Fibroblast of mammary gland (primary cell): Measurements from ENCODE around the gene RAVER1.
A peak's percentile ranks its signal among the peaks of the same experiment; 100 is the strongest.

ENCODE experiments used
- DNase-seq: peaks from one replicate; pipeline ENCODE4 v3.0.0-alpha.2; 2010; ENCODE audit warnings: low read depth
- H3K4me3 ChIP-seq: 2 replicates; pipeline ENCODE4 v1.5.1; 2011; ENCODE audit warnings: low read depth, mild to moderate bottlenecking, low read length, moderate library complexity; ENCODE audit not compliant: control insufficient read depth
- TF ChIP-seq, protein P1 (sequence below): conservative IDR thresholded peaks from 2 replicates; pipeline ENCODE4 v1.5.1; 2011; ENCODE audit warnings: low read depth, low read length, inconsistent platforms; ENCODE audit not compliant: control insufficient read depth, insufficient read depth

RAVER1 gene

DNA sequence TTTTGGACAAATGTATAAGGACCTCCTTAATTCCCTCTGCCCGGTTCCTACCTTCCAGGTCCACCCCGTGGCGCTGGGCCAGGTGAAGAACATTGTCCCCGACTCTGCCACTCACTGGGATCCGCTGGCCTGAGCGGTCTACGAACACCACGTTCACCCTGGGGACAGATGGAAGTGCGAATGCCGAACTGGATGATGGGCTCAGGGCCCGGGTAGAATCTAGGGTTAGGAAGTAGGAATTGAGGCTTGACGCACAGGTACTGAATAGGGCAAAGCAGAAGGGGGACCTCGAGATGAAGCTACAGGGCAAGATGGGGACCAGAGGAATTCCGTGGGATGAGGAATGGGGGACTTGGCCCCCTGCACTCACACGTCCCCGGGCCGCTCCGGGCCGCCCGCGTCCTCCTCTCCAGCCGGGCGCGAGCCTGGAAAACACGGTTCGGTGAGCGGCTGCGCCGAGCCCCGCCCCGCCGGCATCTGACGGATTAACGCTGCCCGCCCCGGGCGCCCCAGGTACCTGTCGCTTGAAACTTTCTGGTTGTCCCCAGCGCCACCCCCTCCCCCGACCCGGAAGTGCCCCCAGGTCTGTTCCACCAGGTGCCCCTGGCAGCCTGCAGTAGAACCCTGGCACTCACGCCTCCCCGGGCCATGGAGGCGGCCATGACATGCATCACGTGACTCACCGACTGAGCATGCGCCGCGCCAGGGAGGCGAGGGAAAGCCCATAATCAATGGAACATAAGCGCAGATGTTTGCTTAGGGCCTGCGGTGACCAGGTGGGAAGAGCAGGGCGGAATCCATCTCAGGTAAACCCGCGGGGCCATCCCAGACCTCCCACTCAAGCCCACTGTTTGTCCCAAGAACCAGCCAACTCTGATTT, 17.8 kb downstream of the RAVER1 start, which contains the start of gene FDX2:
FDX2 (minus strand) TSS at position 681 of the 880 bp plus-strand sequence; CDS start at position 662, 19 bp downstream.
- peak within 1 kb of the TSS; percentile 80 for H3K4me3 ChIP-seq
- DNase-seq = peak; percentile 72
- TF ChIP-seq, protein P1, sequence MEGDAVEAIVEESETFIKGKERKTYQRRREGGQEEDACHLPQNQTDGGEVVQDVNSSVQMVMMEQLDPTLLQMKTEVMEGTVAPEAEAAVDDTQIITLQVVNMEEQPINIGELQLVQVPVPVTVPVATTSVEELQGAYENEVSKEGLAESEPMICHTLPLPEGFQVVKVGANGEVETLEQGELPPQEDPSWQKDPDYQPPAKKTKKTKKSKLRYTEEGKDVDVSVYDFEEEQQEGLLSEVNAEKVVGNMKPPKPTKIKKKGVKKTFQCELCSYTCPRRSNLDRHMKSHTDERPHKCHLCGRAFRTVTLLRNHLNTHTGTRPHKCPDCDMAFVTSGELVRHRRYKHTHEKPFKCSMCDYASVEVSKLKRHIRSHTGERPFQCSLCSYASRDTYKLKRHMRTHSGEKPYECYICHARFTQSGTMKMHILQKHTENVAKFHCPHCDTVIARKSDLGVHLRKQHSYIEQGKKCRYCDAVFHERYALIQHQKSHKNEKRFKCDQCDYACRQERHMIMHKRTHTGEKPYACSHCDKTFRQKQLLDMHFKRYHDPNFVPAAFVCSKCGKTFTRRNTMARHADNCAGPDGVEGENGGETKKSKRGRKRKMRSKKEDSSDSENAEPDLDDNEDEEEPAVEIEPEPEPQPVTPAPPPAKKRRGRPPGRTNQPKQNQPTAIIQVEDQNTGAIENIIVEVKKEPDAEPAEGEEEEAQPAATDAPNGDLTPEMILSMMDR = no peak

DNA sequence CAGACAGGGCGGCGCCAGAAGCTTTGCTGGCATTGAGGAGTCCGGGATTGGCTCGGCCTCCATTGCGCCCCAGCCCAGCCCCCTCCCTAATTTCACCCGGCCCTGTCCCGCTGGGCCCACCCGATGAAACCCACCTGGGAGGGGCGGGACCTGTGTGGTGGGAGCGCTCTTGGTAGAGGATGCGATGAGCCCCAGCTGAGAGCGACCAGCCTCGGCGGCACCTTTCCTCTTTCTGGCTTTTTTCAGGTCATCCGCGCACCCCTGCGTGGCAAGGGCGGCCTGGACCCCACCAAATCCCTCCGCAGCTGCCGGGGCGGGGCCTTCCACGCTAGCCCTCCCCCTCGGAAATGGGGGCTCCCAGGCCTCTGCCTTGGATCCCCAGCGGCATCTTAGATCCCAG, 23.9 kb downstream of the RAVER1 start, which contains the start of gene ZGLP1:
ZGLP1 (minus strand) TSS at position 393 of the 400 bp plus-strand sequence.
- no peak for DNase-seq
- no peak within 1 kb of the TSS for H3K4me3 ChIP-seq
- TF ChIP-seq, protein P1 = no peak

DNA sequence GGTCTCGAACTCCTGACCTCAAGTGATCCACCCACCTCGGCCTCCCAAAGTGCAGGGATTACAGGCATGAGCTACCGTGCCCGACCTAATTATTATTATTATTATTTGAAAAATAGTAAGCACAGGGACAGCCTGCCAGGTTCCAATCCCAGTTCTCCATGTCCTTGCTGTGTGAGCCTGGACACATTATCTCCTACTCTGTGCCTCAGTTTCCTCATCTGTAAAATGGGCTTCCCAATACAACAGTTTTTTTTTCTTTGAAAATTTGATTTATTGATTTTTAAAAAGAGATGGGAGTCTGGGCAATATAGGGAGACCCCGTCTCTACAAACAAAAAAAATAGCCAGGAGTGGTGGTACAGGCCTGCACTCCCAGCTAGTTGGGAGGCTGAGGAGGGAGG, 27.0 kb downstream of the RAVER1 start:
- H3K4me3 ChIP-seq = no peak overlapping the region
- no peak for DNase-seq
- TF ChIP-seq, protein P1 = no peak

DNA sequence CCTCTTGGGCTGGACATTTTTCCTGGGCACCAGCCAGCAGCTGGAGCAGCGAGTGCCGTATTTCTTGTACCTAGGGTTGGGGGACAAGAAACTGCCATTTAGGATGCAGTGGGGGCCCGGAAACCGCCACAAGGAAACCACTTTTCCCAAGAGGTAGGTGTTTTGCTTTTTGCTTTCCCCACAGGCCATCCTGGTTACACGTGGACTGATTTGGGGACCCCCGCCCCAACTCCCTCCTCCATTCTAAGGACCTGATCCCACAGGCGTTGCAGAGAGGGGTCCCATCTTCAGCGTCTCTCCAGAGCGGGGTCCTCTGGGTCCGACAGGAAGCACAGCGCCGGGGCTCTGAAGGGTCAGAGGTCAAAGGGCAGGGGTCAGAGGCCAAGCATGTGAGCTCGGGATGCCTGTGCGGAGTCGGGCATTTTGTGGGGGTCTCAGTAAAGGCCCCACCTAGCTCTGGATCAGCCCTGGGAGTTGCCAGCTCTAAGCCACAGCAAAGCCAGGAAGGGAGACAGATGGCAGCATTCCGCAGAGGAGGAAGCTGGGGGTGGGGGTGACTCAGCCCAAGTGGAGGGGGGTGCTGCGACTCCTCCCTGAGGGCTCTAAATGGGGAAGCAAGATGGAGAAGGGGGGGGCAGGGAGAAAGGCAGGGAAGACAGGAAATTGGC, 28.1 kb downstream of the RAVER1 start:
- TF ChIP-seq, protein P1 = no peak
- DNase-seq = peak; percentile 60
- H3K4me3 ChIP-seq = no peak overlapping the region

- no peak overlapping the region for H3K4me3 ChIP-seq
- no peak for DNase-seq
- TF ChIP-seq, protein P1 = no peak
Observed at GRCh38 chr19:10299545-10300458, 33.5 kb downstream of the RAVER1 start.
